Measurements from ENCODE around the gene EVC.
"Not testable (repeated sequence)": the region's sequence is repeated elsewhere in the genome, so short reads cannot be mapped to it uniquely, and the experiment has no call there.

EVC gene

GRCh38 chr4:5715357-5715756, 4.4 kb downstream of the EVC start:
- Mint-ChIP-seq H3K27ac (no peak overlapping the region), H3K9me3 (ENCODE audit: low read depth) (peaks cover 9% of the 10 kb centered on the region), H3K4me1 (ENCODE audit: low read depth) (peaks cover 12% of the 10 kb centered on the region), H3K27me3 (peaks cover 16% of the 10 kb centered on the region), H3K36me3 (peaks cover 3% of the 10 kb centered on the region), H3K4me3 (no peak overlapping the region)

GRCh38 chr4:5716391-5716790, 5.4 kb downstream of the EVC start:
- Mint-ChIP-seq H3K4me1 (ENCODE audit: low read depth) (peaks cover 8% of the 10 kb centered on the region), H3K27me3 (peaks cover 14% of the 10 kb centered on the region), H3K27ac (no peak overlapping the region), H3K9me3 (ENCODE audit: low read depth) (peaks cover 9% of the 10 kb centered on the region), H3K4me3 (no peak overlapping the region), H3K36me3 (peaks cover 3% of the 10 kb centered on the region)

- peaks cover 1% of the 10 kb centered on the region for H3K4me1 Mint-ChIP-seq (ENCODE audit: low read depth)
- H3K27me3 Mint-ChIP-seq: peaks cover 10% of the 10 kb centered on the region
- H3K4me3 Mint-ChIP-seq: no peak overlapping the region
- peaks cover 3% of the 10 kb centered on the region for H3K36me3 Mint-ChIP-seq
- no peak overlapping the region for H3K27ac Mint-ChIP-seq
- peaks cover 9% of the 10 kb centered on the region for H3K9me3 Mint-ChIP-seq (ENCODE audit: low read depth)
Measured at GRCh38 chr4:5717449-5718158, 6.6 kb downstream of the EVC start.

- H3K27me3 Mint-ChIP-seq: peaks cover 10% of the 10 kb centered on the region
- no peak overlapping the region for H3K27ac Mint-ChIP-seq
- no peaks in the 10 kb centered on the region for H3K4me1 Mint-ChIP-seq (ENCODE audit: low read depth)
Measured at GRCh38 chr4:5718411-5718810, 7.4 kb downstream of the EVC start.

GRCh38 chr4:5719350-5720055, 8.5 kb downstream of the EVC start:
- no peaks in the 10 kb centered on the region for H3K4me1 Mint-ChIP-seq (ENCODE audit: low read depth)
- peaks cover 9% of the 10 kb centered on the region for H3K9me3 Mint-ChIP-seq (ENCODE audit: low read depth)
- no peaks in the 10 kb centered on the region for H3K36me3 Mint-ChIP-seq
- peaks cover 7% of the 10 kb centered on the region for H3K27me3 Mint-ChIP-seq
- H3K4me3 Mint-ChIP-seq: no peak overlapping the region
- no peak overlapping the region for H3K27ac Mint-ChIP-seq

More at GRCh38 chr4:5718411-5718810, 7.4 kb downstream of the EVC start:
- Mint-ChIP-seq H3K36me3 (peaks cover 3% of the 10 kb centered on the region), H3K9me3 (ENCODE audit: low read depth) (peaks cover 9% of the 10 kb centered on the region), H3K4me3 (no peak overlapping the region)

- no peaks in the 10 kb centered on the region for H3K36me3 Mint-ChIP-seq
- H3K27me3 Mint-ChIP-seq: peaks cover 7% of the 10 kb centered on the region
- peaks cover 5% of the 10 kb centered on the region for H3K9me3 Mint-ChIP-seq (ENCODE audit: low read depth)
- H3K4me1 Mint-ChIP-seq (ENCODE audit: low read depth): no peaks in the 10 kb centered on the region
- no peak overlapping the region for H3K4me3 Mint-ChIP-seq
- no peak overlapping the region for H3K27ac Mint-ChIP-seq
Measured at GRCh38 chr4:5720157-5720850, 9.3 kb downstream of the EVC start.

GRCh38 chr4:5720980-5721379, 10.0 kb downstream of the EVC start:
- H3K27me3 Mint-ChIP-seq: peaks cover 7% of the 10 kb centered on the region
- no peak overlapping the region for H3K27ac Mint-ChIP-seq
- no peaks in the 10 kb centered on the region for H3K36me3 Mint-ChIP-seq
- peaks cover 3% of the 10 kb centered on the region for H3K9me3 Mint-ChIP-seq (ENCODE audit: low read depth)
- H3K4me1 Mint-ChIP-seq (ENCODE audit: low read depth): no peaks in the 10 kb centered on the region
- H3K4me3 Mint-ChIP-seq: no peak overlapping the region

- no peak overlapping the region for H3K4me3 Mint-ChIP-seq
- H3K36me3 Mint-ChIP-seq: no peaks in the 10 kb centered on the region
- no peak overlapping the region for H3K27ac Mint-ChIP-seq
- H3K9me3 Mint-ChIP-seq (ENCODE audit: low read depth): peaks cover 3% of the 10 kb centered on the region
- H3K27me3 Mint-ChIP-seq: peaks cover 7% of the 10 kb centered on the region
- no peaks in the 10 kb centered on the region for H3K4me1 Mint-ChIP-seq (ENCODE audit: low read depth)
Measured at GRCh38 chr4:5721923-5722322, 10.9 kb downstream of the EVC start.

- H3K4me3 Mint-ChIP-seq: no peak overlapping the region
Measured at GRCh38 chr4:5722328-5722727, 11.3 kb downstream of the EVC start.

GRCh38 chr4:5724377-5724776, 13.4 kb downstream of the EVC start:
- H3K4me3 Mint-ChIP-seq: no peak overlapping the region
- peaks cover 5% of the 10 kb centered on the region for H3K27me3 Mint-ChIP-seq
- no peak overlapping the region for H3K27ac Mint-ChIP-seq
- no peaks in the 10 kb centered on the region for H3K4me1 Mint-ChIP-seq (ENCODE audit: low read depth)
- H3K9me3 Mint-ChIP-seq (ENCODE audit: low read depth): no peaks in the 10 kb centered on the region
- no peaks in the 10 kb centered on the region for H3K36me3 Mint-ChIP-seq

More at GRCh38 chr4:5722328-5722727, 11.3 kb downstream of the EVC start:
- H3K4me1 Mint-ChIP-seq (ENCODE audit: low read depth): no peaks in the 10 kb centered on the region
- H3K36me3 Mint-ChIP-seq: no peaks in the 10 kb centered on the region
- peaks cover 7% of the 10 kb centered on the region for H3K27me3 Mint-ChIP-seq
- H3K27ac Mint-ChIP-seq: no peak overlapping the region
- peaks cover 3% of the 10 kb centered on the region for H3K9me3 Mint-ChIP-seq (ENCODE audit: low read depth)

GRCh38 chr4:5728412-5728811, 17.4 kb downstream of the EVC start:
- H3K27ac Mint-ChIP-seq; H3K36me3 Mint-ChIP-seq; H3K4me3 Mint-ChIP-seq; H3K9me3 Mint-ChIP-seq (ENCODE audit: low read depth); H3K27me3 Mint-ChIP-seq; H3K4me1 Mint-ChIP-seq (ENCODE audit: low read depth): not testable (repeated sequence)

GRCh38 chr4:5730436-5730835, 19.4 kb downstream of the EVC start:
- Mint-ChIP-seq H3K4me1 (ENCODE audit: low read depth) (no peaks in the 10 kb centered on the region), H3K4me3 (no peak overlapping the region), H3K36me3 (no peaks in the 10 kb centered on the region), H3K9me3 (ENCODE audit: low read depth) (no peaks in the 10 kb centered on the region), H3K27me3 (peaks cover 2% of the 10 kb centered on the region), H3K27ac (no peak overlapping the region)

- Mint-ChIP-seq H3K9me3 (ENCODE audit: low read depth) (no peaks in the 10 kb centered on the region), H3K27me3 (peaks cover 2% of the 10 kb centered on the region), H3K4me3 (no peak overlapping the region), H3K27ac (no peak overlapping the region), H3K4me1 (ENCODE audit: low read depth) (no peaks in the 10 kb centered on the region), H3K36me3 (no peaks in the 10 kb centered on the region)
Measured at GRCh38 chr4:5730993-5731990, 20.3 kb downstream of the EVC start.

- Mint-ChIP-seq H3K4me3 (no peak overlapping the region), H3K9me3 (ENCODE audit: low read depth) (no peaks in the 10 kb centered on the region), H3K27ac (no peak overlapping the region), H3K4me1 (ENCODE audit: low read depth) (no peaks in the 10 kb centered on the region), H3K36me3 (no peaks in the 10 kb centered on the region), H3K27me3 (peaks cover 2% of the 10 kb centered on the region)
Measured at GRCh38 chr4:5732158-5732557, 21.2 kb downstream of the EVC start.

Data from activated naive CD8-positive, alpha-beta T cell (primary cell).